ENCODE measurements around the gene CD4. TPM values are rescaled to one million over a fixed set of nuclear protein-coding genes. Genes with fewer than 3 reads are reported as not detected.
A peak's percentile ranks its signal among the peaks of the same experiment; 100 is the strongest.

The CD4 gene
- total and polyA plus RNA-seq, 8 donors = 2.0 to 25.9 (median 7.3) TPM; not detected in 2

DNA sequence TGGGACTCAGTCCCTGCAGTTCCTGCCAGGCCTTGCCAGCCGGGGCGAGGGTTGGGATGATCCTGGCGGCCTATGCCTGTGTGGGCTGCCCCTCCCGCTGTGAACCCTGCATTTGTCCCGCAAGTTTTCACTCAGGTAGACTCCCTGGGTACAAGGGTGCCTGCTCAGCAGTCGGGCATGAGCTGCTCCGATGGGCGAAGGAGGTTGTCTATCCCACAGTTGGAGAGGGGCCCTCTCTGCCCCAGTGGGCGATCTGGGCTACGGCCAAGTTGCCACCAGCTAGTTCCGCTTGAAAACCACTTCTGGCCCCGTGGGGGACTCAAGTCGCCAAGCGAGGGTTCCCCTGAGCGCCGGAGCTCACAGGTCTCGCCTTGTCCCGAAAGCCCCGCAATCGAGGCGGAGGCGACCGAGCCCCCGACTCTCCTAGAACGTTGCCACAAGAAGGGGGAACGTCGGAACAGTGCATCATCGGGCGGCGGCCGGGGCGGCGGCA is 77.6 kb downstream of the CD4 start:
- intact Hi-C loops (cut with DNase I; ENCODE audit: low total_unique reads) = no loop called here
- 0 to 6% (median 2%) methylated on average over 5 to 33 of the region's 33 CpGs for WGBS, 5 donors
- TF ChIP-seq, protein P1, sequence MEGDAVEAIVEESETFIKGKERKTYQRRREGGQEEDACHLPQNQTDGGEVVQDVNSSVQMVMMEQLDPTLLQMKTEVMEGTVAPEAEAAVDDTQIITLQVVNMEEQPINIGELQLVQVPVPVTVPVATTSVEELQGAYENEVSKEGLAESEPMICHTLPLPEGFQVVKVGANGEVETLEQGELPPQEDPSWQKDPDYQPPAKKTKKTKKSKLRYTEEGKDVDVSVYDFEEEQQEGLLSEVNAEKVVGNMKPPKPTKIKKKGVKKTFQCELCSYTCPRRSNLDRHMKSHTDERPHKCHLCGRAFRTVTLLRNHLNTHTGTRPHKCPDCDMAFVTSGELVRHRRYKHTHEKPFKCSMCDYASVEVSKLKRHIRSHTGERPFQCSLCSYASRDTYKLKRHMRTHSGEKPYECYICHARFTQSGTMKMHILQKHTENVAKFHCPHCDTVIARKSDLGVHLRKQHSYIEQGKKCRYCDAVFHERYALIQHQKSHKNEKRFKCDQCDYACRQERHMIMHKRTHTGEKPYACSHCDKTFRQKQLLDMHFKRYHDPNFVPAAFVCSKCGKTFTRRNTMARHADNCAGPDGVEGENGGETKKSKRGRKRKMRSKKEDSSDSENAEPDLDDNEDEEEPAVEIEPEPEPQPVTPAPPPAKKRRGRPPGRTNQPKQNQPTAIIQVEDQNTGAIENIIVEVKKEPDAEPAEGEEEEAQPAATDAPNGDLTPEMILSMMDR (IDR thresholded peaks at IDR 0.05) = no peak
- no peak for TF ChIP-seq EP300 (IDR thresholded peaks at IDR 0.05)
- no peak for TF ChIP-seq POLR2A (IDR thresholded peaks at IDR 0.05)
- TF ChIP-seq POLR2AphosphoS5 (IDR thresholded peaks at IDR 0.05) = no peak
- no peaks in the 10 kb centered on the region for H3K9me3 ChIP-seq
- peaks cover 27 to 54% (median 51%) of the 10 kb centered on the region in 4 donors for H3K4me1 ChIP-seq
- H3K4me3 ChIP-seq = peak overlapping the region; percentile 81 to 100 (median 98)
- no peaks in the 10 kb centered on the region for H3K27me3 ChIP-seq
- DNase-seq = peak in 1 of 2 donors; percentile 38
- peak overlapping the region; percentile 84 to 99 (median 98) for H3K27ac ChIP-seq
- H3K36me3 ChIP-seq = peaks cover 42 to 68% (median 66%) of the 10 kb centered on the region in 4 donors

- Histone ChIP-seq H3K27me3 (no peaks in the 10 kb centered on the region), H3K4me3 (peak within 1 kb of the TSS; percentile 81 to 100 (median 98)), H3K27ac (peak within 1 kb of the TSS; percentile 97 to 99 (median 98)), H3K9me3 (no peaks in the 10 kb centered on the region), H3K4me1 (peaks cover 30 to 61% (median 56%) of the 10 kb centered on the region in 4 donors), H3K36me3 (peaks cover 42 to 62% (median 60%) of the 10 kb centered on the region in 4 donors)
- DNase-seq = peak; percentile 87 to 96
- intact Hi-C loops (cut with DNase I; ENCODE audit: low total_unique reads) = no loop called here
- TF ChIP-seq POLR2A (IDR thresholded peaks at IDR 0.05) (peak in 2 of 4 donors; percentile 39 to 95), POLR2AphosphoS5 (IDR thresholded peaks at IDR 0.05) (peak; percentile 77 to 100 (median 100))
- TF ChIP-seq, protein P1 (IDR thresholded peaks at IDR 0.05) = no peak
- 0 to 1% (median 0%) methylated on average over 31 to 86 of the region's 86 CpGs for WGBS, 5 donors
These were observed 78.3 kb downstream of the CD4 start, which contains the start of gene TPI1 for GRCh38 chr12:6867413-6868210. Gene TPI1, plus strand, starts transcription at chr12:6867531. Its CDS starts 36 bp downstream, at chr12:6867567.

GRCh38 chr12:6868211-6869048 is 79.1 kb downstream of the CD4 start:
- Histone ChIP-seq H3K4me3 (peak overlapping the region; percentile 81 to 100 (median 98)), H3K9me3 (no peaks in the 10 kb centered on the region), H3K27ac (peak overlapping the region; percentile 97 to 99 (median 98)), H3K4me1 (peaks cover 30 to 62% (median 58%) of the 10 kb centered on the region in 4 donors), H3K27me3 (no peaks in the 10 kb centered on the region), H3K36me3 (peaks cover 36 to 54% (median 52%) of the 10 kb centered on the region in 4 donors)
- TF ChIP-seq, protein P1 (IDR thresholded peaks at IDR 0.05) = no peak
- TF ChIP-seq POLR2A (IDR thresholded peaks at IDR 0.05) (no peak), EP300 (IDR thresholded peaks at IDR 0.05) (no peak), POLR2AphosphoS5 (IDR thresholded peaks at IDR 0.05) (no peak)
- intact Hi-C loops (cut with DNase I; ENCODE audit: low total_unique reads) = no loop called here
- 5 to 10% (median 7%) methylated on average over 21 to 22 of the region's 22 CpGs for WGBS, 5 donors
- no peak for DNase-seq

Measured in stomach (tissue), 9 donors.